Activated T-cell treated with anti-CD3 and anti-CD28 coated beads, Interleukin-2, amount 50 U/mL, for 48 hours (primary cell): Measurements from ENCODE around the gene SLC23A1.
"Not testable (repeated sequence)": the region's sequence is repeated elsewhere in the genome, so short reads cannot be mapped to it uniquely, and the experiment has no call there.

Experiments used
- DNase-seq, 2 experiments: peaks; one replicate each; pipeline ENCODE4 v3.0.0-alpha.2; 2020

The SLC23A1 gene

GRCh38 chr5:139363937-139364336, 19.2 kb downstream of the SLC23A1 start:
- peak; percentile 6 to 17 for DNase-seq

- DNase-seq: no peak
These were observed 21.2 kb downstream of the SLC23A1 start for GRCh38 chr5:139361835-139362429.

GRCh38 chr5:139360384-139360783, 22.7 kb downstream of the SLC23A1 start:
- DNase-seq: peak; percentile 5 to 12

- DNase-seq: peak; percentile 7
These were observed 25.0 kb downstream of the SLC23A1 start for GRCh38 chr5:139358064-139358463.

- peak; percentile 3 to 12 for DNase-seq
These were observed 27.2 kb downstream of the SLC23A1 start for GRCh38 chr5:139355900-139356299.

GRCh38 chr5:139354186-139354585, 28.9 kb downstream of the SLC23A1 start:
- DNase-seq: no peak

GRCh38 chr5:139347863-139348262, 35.2 kb downstream of the SLC23A1 start:
- not testable (repeated sequence) for DNase-seq

GRCh38 chr5:139345442-139345841, 37.7 kb downstream of the SLC23A1 start:
- DNase-seq: not testable (repeated sequence)

GRCh38 chr5:139344177-139344576, 38.9 kb downstream of the SLC23A1 start:
- DNase-seq: no peak

- no peak for DNase-seq
These were observed 39.6 kb downstream of the SLC23A1 start for GRCh38 chr5:139343476-139343875.

- DNase-seq: no peak
These were observed 40.7 kb downstream of the SLC23A1 start for GRCh38 chr5:139342423-139342723.

GRCh38 chr5:139341689-139342422, 41.2 kb downstream of the SLC23A1 start, which contains the start of gene PAIP2:
TSS of gene PAIP2 (plus strand) at chr5:139341854. CDS start at chr5:139363785, 21,931 bp downstream.
- peak; percentile 98 for DNase-seq

GRCh38 chr5:139341187-139341688, 41.9 kb downstream of the SLC23A1 start:
- no peak for DNase-seq

- no peak for DNase-seq
These were observed 43.0 kb downstream of the SLC23A1 start for GRCh38 chr5:139340051-139340450.

GRCh38 chr5:139335811-139336210, 47.3 kb downstream of the SLC23A1 start:
- peak in 1 of 2 experiments; percentile 39 for DNase-seq
